GM12872 (cell line): ENCODE data around the gene CD22.
A peak's percentile ranks its signal among the peaks of the same experiment; 100 is the strongest.

Experiments
- CTCF ChIP-seq: IDR thresholded peaks from 3 replicates; pipeline ENCODE4 v1.5.1; 2011; ENCODE audit warnings: low read depth, mild to moderate bottlenecking, low read length, moderate library complexity; ENCODE audit not compliant: insufficient read depth

Gene CD22

GRCh38 chr19:35305181-35305580, 23.8 kb upstream of the CD22 start:
- no peak for TF ChIP-seq CTCF

- peak; percentile 74 for TF ChIP-seq CTCF
These were observed 22.3 kb upstream of the CD22 start for GRCh38 chr19:35306473-35307246.

- no peak for TF ChIP-seq CTCF
These were observed 21.1 kb upstream of the CD22 start for GRCh38 chr19:35307931-35308330.

- TF ChIP-seq CTCF, result no peak
These were observed 20.1 kb upstream of the CD22 start for GRCh38 chr19:35308910-35309309.

- TF ChIP-seq CTCF, result no peak
These were observed 19.3 kb upstream of the CD22 start for GRCh38 chr19:35309481-35310279.

- no peak for TF ChIP-seq CTCF
These were observed 18.7 kb upstream of the CD22 start for GRCh38 chr19:35310331-35310730.

- no peak for TF ChIP-seq CTCF
These were observed 18.0 kb upstream of the CD22 start for GRCh38 chr19:35310811-35311465.
